ENCODE results near the gene KCP. TPM values are rescaled to one million over a fixed set of nuclear protein-coding genes. Genes with fewer than 3 reads are reported as not detected.
"Not testable (repeated sequence)": the region's sequence is repeated elsewhere in the genome, so short reads cannot be mapped to it uniquely, and the experiment has no call there.

KCP gene
- polyA plus RNA-seq, 1 of the 3 experiments (the other 2 are of a cell fraction): not detected

DNA sequence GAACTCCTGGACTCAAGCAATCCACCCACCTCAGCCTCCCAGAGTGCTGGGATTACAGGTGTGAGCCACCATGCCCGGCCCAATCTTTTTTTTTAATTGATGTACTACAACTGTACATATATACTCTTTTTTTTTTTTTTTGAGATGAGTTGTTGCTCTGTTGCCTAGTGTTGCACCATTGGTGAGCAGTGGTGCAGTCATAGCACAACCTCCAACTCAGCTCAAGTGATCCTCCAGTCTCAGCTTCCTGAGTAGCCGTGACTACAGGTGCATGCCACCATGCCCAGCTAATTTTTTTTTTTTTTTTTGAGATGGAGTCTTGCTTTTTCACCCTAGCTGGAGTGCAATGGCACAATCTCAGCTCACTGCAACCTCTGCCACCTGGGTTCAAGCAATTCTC lies 32.7 kb upstream of the KCP start:
- WGBS (ENCODE audit: low lambda C conversion rate): 92% methylated on average over 2 of the region's 2 CpGs
- ChIA-PET CTCF (interaction anchor here (1.0 to 2.2 kb wide), 3 partner anchors 15 to 148 kb away, joined by 3 to 9 read pairs (median 3); no protein-coding TSS in a partner anchor), POLR2A (interaction anchor here (0.6 kb wide), 1 partner anchor 245 kb away, joined by 5 read pairs; no protein-coding TSS in a partner anchor)
- H3K36me3 ChIP-seq (replicated peaks in 1 of 2; ENCODE audit: control insufficient read depth in 1 of 2, insufficient read depth in 2 of 2, low read length in 1 of 2); H2AFZ ChIP-seq (ENCODE audit: low read depth); H3F3A ChIP-seq (replicated peaks; ENCODE audit: insufficient read depth); H3K79me2 ChIP-seq (ENCODE audit: insufficient read depth); H3K27ac ChIP-seq (ENCODE audit: low read depth in 2 of 2, low read length in 1 of 2); H3K9me2 ChIP-seq; H3K9ac ChIP-seq; DNase-seq; H3K4me1 ChIP-seq (ENCODE audit: control insufficient read depth in 1 of 2, insufficient read depth in 2 of 2, low read depth in 1 of 2, low read length in 1 of 2); H3K4me3 ChIP-seq (ENCODE audit: low read depth in 2 of 2, low read length in 1 of 2); H4K20me1 ChIP-seq (ENCODE audit: insufficient read depth); H3K27me3 ChIP-seq (ENCODE audit: insufficient read depth); H3K4me2 ChIP-seq; H3K9me3 ChIP-seq: not testable (repeated sequence)

DNA sequence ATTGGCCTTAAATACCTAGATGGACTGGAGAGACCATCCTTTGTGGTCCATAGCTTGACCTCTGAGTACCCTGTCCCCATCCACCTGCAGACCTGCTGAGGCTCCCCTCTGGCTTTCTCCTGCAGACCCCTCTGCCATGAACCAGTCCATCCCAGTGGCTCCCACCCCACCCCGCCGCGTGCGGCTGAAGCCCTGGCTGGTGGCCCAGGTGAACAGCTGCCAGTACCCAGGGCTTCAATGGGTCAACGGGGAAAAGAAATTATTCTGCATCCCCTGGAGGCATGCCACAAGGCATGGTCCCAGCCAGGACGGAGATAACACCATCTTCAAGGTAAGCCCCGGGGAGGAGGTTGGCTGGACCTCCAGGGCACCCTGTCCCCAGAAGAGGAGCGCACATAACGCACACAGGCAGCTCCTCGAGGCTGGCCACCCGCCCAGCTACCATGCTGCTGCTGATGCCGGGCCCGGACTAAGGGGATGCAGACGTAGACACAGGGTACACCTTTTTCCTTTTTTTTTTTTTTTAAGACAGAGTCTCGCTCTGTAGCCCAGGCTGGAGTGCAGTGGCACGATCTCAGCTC lies 31.5 kb upstream of the KCP start:
- Histone ChIP-seq H3K4me1 (ENCODE audit: control insufficient read depth in 1 of 2, insufficient read depth in 2 of 2, low read depth in 1 of 2, low read length in 1 of 2) (peaks cover 3 to 11% of the 10 kb centered on the region in 2 experiments; a peak in 1 of 4 replicates), H3K9ac (no peak overlapping the region), H3K9me2 (no peaks in the 10 kb centered on the region), H3K27ac (ENCODE audit: low read depth in 2 of 2, low read length in 1 of 2) (no peak overlapping the region), H4K20me1 (ENCODE audit: insufficient read depth) (no peaks in the 10 kb centered on the region), H3K27me3 (ENCODE audit: insufficient read depth) (peaks cover 15% of the 10 kb centered on the region; the same call in 1 of the 2 replicates), H3K4me2 (no peak overlapping the region), H3K9me3 (no peaks in the 10 kb centered on the region), H3K79me2 (ENCODE audit: insufficient read depth) (no peaks in the 10 kb centered on the region), H3F3A (replicated peaks; ENCODE audit: insufficient read depth) (no peaks in the 10 kb centered on the region), H2AFZ (ENCODE audit: low read depth) (no peak overlapping the region), H3K4me3 (ENCODE audit: low read depth in 2 of 2, low read length in 1 of 2) (no peak overlapping the region), H3K36me3 (replicated peaks in 1 of 2; ENCODE audit: control insufficient read depth in 1 of 2, insufficient read depth in 2 of 2, low read length in 1 of 2) (no peaks in the 10 kb centered on the region)
- WGBS (ENCODE audit: low lambda C conversion rate): 79% methylated on average over 15 of the region's 16 CpGs
- POLR2A ChIA-PET: no interaction called here
- CTCF ChIA-PET: interaction anchor here (2.0 kb wide), 1 partner anchor 13 kb away, joined by 7 read pairs; no protein-coding TSS in a partner anchor
- no peak for TF ChIP-seq ZBTB33 (IDR thresholded peaks at IDR 0.05; ENCODE audit: borderline replicate concordance, low read depth)
- no peak for TF ChIP-seq NRF1 (IDR thresholded peaks at IDR 0.05; ENCODE audit: low read depth, low read length)
- TF ChIP-seq SMC3 (IDR thresholded peaks at IDR 0.05; ENCODE audit: low read depth, low read length): no peak
- TF ChIP-seq TCF12 (IDR thresholded peaks at IDR 0.05): no peak
- no peak for TF ChIP-seq SIN3A (IDR thresholded peaks at IDR 0.05; ENCODE audit: borderline replicate concordance, low read depth, low read length)
- TF ChIP-seq CHD2 (IDR thresholded peaks at IDR 0.05; ENCODE audit: low read length, partially characterized antibody): no peak
- no peak for TF ChIP-seq RAD21 (IDR thresholded peaks at IDR 0.05; ENCODE audit: low read length)
- no peak for TF ChIP-seq NFIC (IDR thresholded peaks at IDR 0.05; ENCODE audit: borderline replicate concordance)
- TF ChIP-seq TAF1 (IDR thresholded peaks at IDR 0.05; ENCODE audit: borderline replicate concordance, low read depth, low read length): no peak
- no peak for TF ChIP-seq MXI1 (IDR thresholded peaks at IDR 0.05; ENCODE audit: low read depth, low read length)
- no peak for TF ChIP-seq PBX3 (IDR thresholded peaks at IDR 0.05)
- TF ChIP-seq YY1 (IDR thresholded peaks at IDR 0.05; ENCODE audit: low read depth): no peak
- no peak for TF ChIP-seq RFX5 (IDR thresholded peaks at IDR 0.05; ENCODE audit: low read length)
- peak; percentile 45 for DNase-seq

Measured in SK-N-SH (cell line).